ENCODE measurements around the gene RUNX3. TPM values are rescaled to one million over a fixed set of nuclear protein-coding genes. Genes with fewer than 3 reads are reported as not detected.

RUNX3 gene
- polyA plus RNA-seq, 1 donor, result 4.8 TPM

Other genes with a start within 250 kb of the RUNX3 start
- 70.3 TPM for gene CLIC4, start 184.8 kb downstream of the RUNX3 start, polyA plus RNA-seq

Data from large intestine (tissue), 1 donor.